Measurements from ENCODE around the gene CCNA2.

CCNA2 gene

GRCh38 chr4:121823505-121824170, at the start of gene CCNA2:
Gene CCNA2, minus strand, starts transcription at chr4:121823883. Its CDS starts 255 bp downstream, at chr4:121823628.
- H3K4me3 ChIP-seq (ENCODE audit: low read length) = peak within 1 kb of the TSS; percentile 77
- DNase-seq (ENCODE audit: low read depth) = peak; percentile 96
- peak; percentile 34; the same call in 1 of the 2 replicates for TF ChIP-seq CTCF (conservative IDR thresholded peaks at IDR 0.05; ENCODE audit: low read length)

DNA sequence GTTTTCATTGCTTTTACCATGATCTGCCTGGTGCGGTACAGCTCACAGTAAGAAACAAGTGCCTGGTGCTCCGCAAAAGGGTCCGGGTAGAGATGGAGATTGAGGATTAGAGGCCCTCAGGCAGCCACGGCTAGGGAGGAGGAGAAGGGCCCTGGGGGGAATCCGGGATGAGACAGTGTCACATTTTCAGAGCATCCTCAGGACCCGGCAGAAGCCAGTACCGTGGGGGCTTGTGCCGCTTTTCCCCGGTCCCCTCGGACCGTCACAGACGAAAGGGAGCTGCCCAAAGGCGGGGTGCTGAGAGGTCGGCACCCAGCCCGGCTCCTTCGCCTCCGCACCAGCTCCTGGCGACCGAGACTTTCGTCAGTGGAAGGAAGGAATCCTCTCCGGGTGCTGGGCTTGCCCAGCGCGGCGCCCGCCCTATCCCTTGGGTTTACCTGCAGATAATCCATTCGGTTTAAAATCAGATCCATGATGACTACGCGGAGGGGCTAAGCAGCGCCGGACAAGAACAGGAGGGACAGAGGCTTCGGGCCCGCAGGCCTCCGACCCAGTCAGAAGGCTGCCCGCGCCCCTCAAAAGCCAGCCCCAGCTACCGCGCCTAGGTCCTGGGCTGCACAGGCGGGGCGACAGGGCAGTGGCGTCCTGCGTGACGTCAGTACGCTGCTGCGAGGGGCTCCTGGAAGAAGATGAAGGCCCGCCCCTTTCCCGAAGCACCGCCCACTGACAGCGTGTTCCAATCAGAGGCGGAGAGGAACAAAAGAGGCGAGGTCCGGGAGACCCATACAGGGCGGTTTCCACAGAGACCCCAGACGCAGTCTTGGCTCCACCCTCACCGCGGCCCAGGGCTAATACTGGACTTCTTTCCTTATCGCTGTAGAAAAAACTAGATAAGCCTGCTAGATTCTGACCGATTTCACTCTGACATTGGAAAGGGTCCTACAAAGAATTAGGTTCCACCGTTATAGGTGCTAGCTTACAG, 46.4 kb upstream of the CCNA2 start, which contains the start of gene BBS7:
TSS of gene BBS7 (minus strand) at position 634 of the 982 bp plus-strand sequence. CDS start at position 473, 161 bp downstream.
- TF ChIP-seq CTCF (conservative IDR thresholded peaks at IDR 0.05; ENCODE audit: low read length) = no peak
- peak; percentile 90 for DNase-seq (ENCODE audit: low read depth)
- H3K4me3 ChIP-seq (ENCODE audit: low read length) = peak within 1 kb of the TSS; percentile 92

- H3K4me3 ChIP-seq (ENCODE audit: low read length) = no peak overlapping the region
- DNase-seq (ENCODE audit: low read depth) = no peak
- no peak for TF ChIP-seq CTCF (conservative IDR thresholded peaks at IDR 0.05; ENCODE audit: low read length)
These were observed 40.1 kb upstream of the CCNA2 start for GRCh38 chr4:121863799-121864198.

- no peak overlapping the region for H3K4me3 ChIP-seq (ENCODE audit: low read length)
- TF ChIP-seq CTCF (conservative IDR thresholded peaks at IDR 0.05; ENCODE audit: low read length) = no peak
- DNase-seq (ENCODE audit: low read depth) = no peak
These were observed 37.7 kb upstream of the CCNA2 start for GRCh38 chr4:121861426-121861825.

DNA sequence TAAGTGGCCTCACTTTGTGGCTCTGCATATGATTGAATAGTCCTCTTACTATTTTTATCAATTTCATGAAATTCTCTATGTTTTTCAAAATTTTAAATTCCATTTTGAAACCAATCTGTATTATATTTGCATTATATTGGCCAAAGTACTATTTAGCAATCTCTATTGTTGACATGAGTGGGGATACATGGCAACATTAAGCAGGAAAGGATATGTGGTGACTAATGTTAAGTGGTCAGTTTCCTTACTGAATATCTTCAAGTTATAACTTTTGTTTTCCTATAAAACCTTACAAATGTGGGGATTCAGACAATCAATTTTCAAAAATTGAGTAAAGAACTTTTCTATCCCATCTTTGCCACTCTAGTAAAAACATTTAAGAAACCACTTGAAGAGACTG, 36.4 kb upstream of the CCNA2 start:
- H3K4me3 ChIP-seq (ENCODE audit: low read length) = no peak overlapping the region
- DNase-seq (ENCODE audit: low read depth) = no peak
- no peak for TF ChIP-seq CTCF (conservative IDR thresholded peaks at IDR 0.05; ENCODE audit: low read length)

DNA sequence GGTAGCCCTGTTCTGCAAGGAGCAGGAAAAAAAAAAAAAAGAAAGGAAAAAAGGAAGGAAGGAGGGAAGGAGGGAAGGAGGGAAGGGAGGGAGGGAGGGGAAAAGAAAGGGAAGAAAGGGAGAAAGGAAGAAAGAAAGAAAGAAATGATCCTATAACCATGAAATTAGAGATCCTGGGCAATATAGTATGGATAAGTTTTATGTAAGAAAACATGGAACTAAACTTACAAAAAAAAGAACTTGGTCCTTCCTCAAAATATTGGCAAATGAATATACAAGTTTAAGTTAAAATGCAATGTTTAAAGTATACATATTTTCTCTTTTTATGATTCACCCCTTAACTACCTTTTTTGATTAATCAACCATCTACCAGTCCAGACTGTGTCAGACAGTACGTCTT, 27.7 kb upstream of the CCNA2 start:
- no peak for DNase-seq (ENCODE audit: low read depth)
- no peak overlapping the region for H3K4me3 ChIP-seq (ENCODE audit: low read length)
- TF ChIP-seq CTCF (conservative IDR thresholded peaks at IDR 0.05; ENCODE audit: low read length) = no peak

Measured in AG10803 (cell line).